Keratinocyte (primary cell): ENCODE measurements around the gene TRPM3. TPM values are rescaled to one million over a fixed set of nuclear protein-coding genes. Genes with fewer than 3 reads are reported as not detected.

Source experiments
- DNase-seq: peaks from one replicate; pipeline ENCODE4 v3.0.0-alpha.2; 2011; ENCODE audit warnings: low read depth, missing footprints, low spot score
- FAIRE-seq: peaks from 2 replicates; lab custom pipeline; 2011; peaks lifted over from hg19 to GRCh38; lab: Jason Lieb, UNC
- H2AFZ ChIP-seq: 2 replicates; pipeline ENCODE4 v1.6.0; 2012; ENCODE audit warnings: low read length, control low read depth, inconsistent platforms; ENCODE audit not compliant: control insufficient read depth
- H3K27ac ChIP-seq: 2 replicates; pipeline ENCODE4 v1.5.1; 2011; ENCODE audit warnings: low read length; ENCODE audit not compliant: control insufficient read depth, insufficient read depth
- H3K27me3 ChIP-seq: 3 replicates; pipeline ENCODE4 v1.6.0; 2011; ENCODE audit warnings: low read length; ENCODE audit not compliant: control insufficient read depth, insufficient read depth; ENCODE audit errors: extremely low read depth
- H3K36me3 ChIP-seq, 2 experiments: 2 replicates in 1 of 2; 3 replicates in 1 of 2; pipeline ENCODE4 v1.5.1; 2011; ENCODE audit warnings: low read length in 2 of 2, mild to moderate bottlenecking in 1 of 2; ENCODE audit not compliant: control insufficient read depth in 2 of 2, insufficient read depth in 2 of 2; ENCODE audit errors: extremely low read depth in 1 of 2
- H3K4me1 ChIP-seq: 3 replicates; pipeline ENCODE4 v1.5.1; 2011; ENCODE audit warnings: low read length; ENCODE audit not compliant: control insufficient read depth, insufficient read depth; ENCODE audit errors: extremely low read depth
- H3K4me2 ChIP-seq: 3 replicates; pipeline ENCODE4 v1.6.0; 2011; ENCODE audit warnings: low read depth, low read length; ENCODE audit not compliant: control insufficient read depth, insufficient read depth; ENCODE audit errors: extremely low read depth
- H3K4me3 ChIP-seq, 3 experiments: fragments of 200-600 bp in 1 of 3; sonication (generic) in 1 of 3; 2 replicates in 2 of 3; 3 replicates in 1 of 3; pipeline ENCODE4 v1.5.1; 2011 to 2016; ENCODE audit warnings: low read length in 3 of 3, mild to moderate bottlenecking in 3 of 3, control low read depth in 2 of 3, inconsistent platforms in 1 of 3, low read depth in 1 of 3, mixed read lengths in 1 of 3, mixed run types in 1 of 3, moderate library complexity in 1 of 3; ENCODE audit not compliant: control insufficient read depth in 2 of 3, insufficient read depth in 2 of 3; ENCODE audit errors: extremely low read depth in 1 of 3
- H3K79me2 ChIP-seq: 2 replicates; pipeline ENCODE4 v1.6.0; 2012; ENCODE audit warnings: low read length; ENCODE audit not compliant: control insufficient read depth, insufficient read depth
- H3K9ac ChIP-seq: 3 replicates; pipeline ENCODE4 v1.6.0; 2011; ENCODE audit warnings: low read length; ENCODE audit not compliant: control insufficient read depth, insufficient read depth; ENCODE audit errors: extremely low read depth
- H3K9me1 ChIP-seq: 3 replicates; pipeline ENCODE4 v1.6.0; 2011; ENCODE audit warnings: low read length; ENCODE audit not compliant: control insufficient read depth, insufficient read depth; ENCODE audit errors: extremely low read depth
- H3K9me3 ChIP-seq: 2 replicates; pipeline ENCODE4 v1.5.1; 2012; ENCODE audit warnings: low read depth, low read length; ENCODE audit not compliant: control insufficient read depth
- H4K20me1 ChIP-seq: 3 replicates; pipeline ENCODE4 v1.6.0; 2011; ENCODE audit warnings: low read length; ENCODE audit not compliant: control insufficient read depth, insufficient read depth; ENCODE audit errors: extremely low read depth
- CTCF ChIP-seq, 3 experiments: IDR thresholded peaks in 1 of 3; conservative IDR thresholded peaks in 1 of 3; optimal IDR thresholded peaks in 1 of 3; 2 replicates in 2 of 3; 3 replicates in 1 of 3; pipeline versions ENCODE3 to v1.5.1; 2011; ENCODE audit warnings: low read length in 3 of 3, mild to moderate bottlenecking in 3 of 3, moderate library complexity in 2 of 3, control low read depth in 1 of 3, inconsistent platforms in 1 of 3; ENCODE audit not compliant: insufficient read depth in 2 of 3; ENCODE audit errors: extremely low read depth in 1 of 3
- EZH2 ChIP-seq: IDR thresholded peaks from one replicate; pipeline ENCODE4 v1.6.1; 2012; ENCODE audit warnings: inconsistent platforms, mild to moderate bottlenecking, low read length, moderate library complexity
- dilution Hi-C: fragments of 300-500 bp; cut with MboI; formaldehyde crosslinking; loops from one replicate; pipeline ENCODE4 v1.7.0; 2020; ENCODE audit warnings: low sequenced_read_pairs; ENCODE audit not compliant: extremely low pct_ligation_motif_present
- polyA plus RNA-seq, 5 experiments: library from polyadenylated mRNA; depleted of rRNA in 3 of 5; stranded (reverse) in 3 of 5; stranded (forward) in 1 of 5; unstranded in 1 of 5; fragments of >200 nt; gene quantifications; 1 replicate in 1 of 5; 2 replicates in 3 of 5; 3 replicates in 1 of 5; pipeline versions ENCODE4 v1.2.1 to v1.2.3, GENCODE V29; 2011 to 2012; ENCODE audit warnings: missing spikeins in 2 of 5, low read depth in 1 of 5, low replicate concordance in 1 of 5

The TRPM3 gene
- polyA plus RNA-seq, 1 donor (not counting 4 experiments of a cell fraction or from before 2014, with no cell fraction given) = 0.03 TPM

GRCh38 chr9:70791936-70792335, 329.5 kb downstream of the TRPM3 start:
- Histone ChIP-seq H3K9ac (no peak overlapping the region), H3K79me2 (no peaks in the 10 kb centered on the region), H3K27me3 (no peaks in the 10 kb centered on the region), H3K4me2 (no peak overlapping the region), H3K27ac (no peak overlapping the region), H3K4me1 (no peaks in the 10 kb centered on the region), H3K36me3 (no peaks in the 10 kb centered on the region), H2AFZ (no peak overlapping the region), H3K4me3 (no peak overlapping the region), H4K20me1 (no peaks in the 10 kb centered on the region), H3K9me3 (no peaks in the 10 kb centered on the region), H3K9me1 (no peaks in the 10 kb centered on the region)
- FAIRE-seq = no peak
- dilution Hi-C loops = no loop called here
- TF ChIP-seq CTCF (optimal IDR thresholded peaks at IDR 0.05 in 1 of 3, IDR thresholded peaks at IDR 0.05 in 1 of 3, conservative IDR thresholded peaks at IDR 0.05 in 1 of 3; ENCODE audit: extremely low read depth in 1 of 3, insufficient read depth in 2 of 3, low read length in 3 of 3) (no peak), EZH2 (no peak)
- DNase-seq = no peak

- TF ChIP-seq CTCF (optimal IDR thresholded peaks at IDR 0.05 in 1 of 3, IDR thresholded peaks at IDR 0.05 in 1 of 3, conservative IDR thresholded peaks at IDR 0.05 in 1 of 3; ENCODE audit: extremely low read depth in 1 of 3, insufficient read depth in 2 of 3, low read length in 3 of 3) (no peak), EZH2 (no peak)
- Histone ChIP-seq H3K9me1 (no peaks in the 10 kb centered on the region), H4K20me1 (no peaks in the 10 kb centered on the region), H2AFZ (no peak overlapping the region), H3K9me3 (no peaks in the 10 kb centered on the region), H3K27me3 (no peaks in the 10 kb centered on the region), H3K9ac (no peak overlapping the region), H3K79me2 (no peaks in the 10 kb centered on the region), H3K4me1 (no peaks in the 10 kb centered on the region), H3K36me3 (no peaks in the 10 kb centered on the region), H3K4me3 (no peak overlapping the region), H3K27ac (no peak overlapping the region), H3K4me2 (no peak overlapping the region)
- FAIRE-seq (no peak), DNase-seq (no peak)
- dilution Hi-C loops = no loop called here
Measured at GRCh38 chr9:70789086-70789485, 332.3 kb downstream of the TRPM3 start.
